Esophagus muscularis mucosa (tissue), 3 donors: Measurements from ENCODE around the gene CRTC1.

Experiments
- POLR2A ChIP-seq: fragments of 450-650 bp; IDR thresholded peaks from one replicate; pipeline ENCODE4 v1.6.1; 2017; ENCODE audit warnings: antibody characterized with exemption, moderate library complexity, mild to moderate bottlenecking, low read depth
- POLR2AphosphoS5 ChIP-seq, 2 donors: sonication (generic); formaldehyde crosslinking; IDR thresholded peaks; one replicate each; pipeline ENCODE4 v1.6.1; 2017; ENCODE audit warnings: antibody characterized with exemption in 2 of 2
- TF ChIP-seq, protein P1 (sequence below), 3 experiments: fragments of 200-600 bp in 2 of 3; fragments of 450-650 bp in 1 of 3; sonication (generic) in 2 of 3; IDR thresholded peaks; one replicate each; pipeline ENCODE4 v1.5.1; 2017 to 2019; ENCODE audit warnings: antibody characterized with exemption in 3 of 3, mild to moderate bottlenecking in 2 of 3, moderate library complexity in 1 of 3

DNA sequence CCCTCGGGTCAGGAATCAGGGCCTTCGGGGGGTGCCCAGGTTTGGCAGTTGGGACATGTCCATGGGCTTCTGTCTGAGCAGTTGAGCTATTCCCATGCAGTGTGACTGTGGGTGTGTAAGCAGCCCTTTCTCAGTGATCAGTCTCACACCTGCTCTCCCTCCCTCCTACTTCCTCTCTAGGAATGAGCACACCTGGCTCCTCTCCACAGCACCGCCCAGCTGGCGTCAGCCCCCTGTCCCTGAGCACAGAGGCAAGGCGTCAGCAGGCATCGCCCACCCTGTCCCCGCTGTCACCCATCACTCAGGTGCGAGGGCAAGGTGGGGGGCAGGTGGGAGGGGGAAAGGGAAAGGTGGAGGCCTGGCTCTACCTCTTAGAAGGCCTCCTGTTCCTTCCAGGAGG is 81.7 kb downstream of the CRTC1 start:
- TF ChIP-seq, protein P1, sequence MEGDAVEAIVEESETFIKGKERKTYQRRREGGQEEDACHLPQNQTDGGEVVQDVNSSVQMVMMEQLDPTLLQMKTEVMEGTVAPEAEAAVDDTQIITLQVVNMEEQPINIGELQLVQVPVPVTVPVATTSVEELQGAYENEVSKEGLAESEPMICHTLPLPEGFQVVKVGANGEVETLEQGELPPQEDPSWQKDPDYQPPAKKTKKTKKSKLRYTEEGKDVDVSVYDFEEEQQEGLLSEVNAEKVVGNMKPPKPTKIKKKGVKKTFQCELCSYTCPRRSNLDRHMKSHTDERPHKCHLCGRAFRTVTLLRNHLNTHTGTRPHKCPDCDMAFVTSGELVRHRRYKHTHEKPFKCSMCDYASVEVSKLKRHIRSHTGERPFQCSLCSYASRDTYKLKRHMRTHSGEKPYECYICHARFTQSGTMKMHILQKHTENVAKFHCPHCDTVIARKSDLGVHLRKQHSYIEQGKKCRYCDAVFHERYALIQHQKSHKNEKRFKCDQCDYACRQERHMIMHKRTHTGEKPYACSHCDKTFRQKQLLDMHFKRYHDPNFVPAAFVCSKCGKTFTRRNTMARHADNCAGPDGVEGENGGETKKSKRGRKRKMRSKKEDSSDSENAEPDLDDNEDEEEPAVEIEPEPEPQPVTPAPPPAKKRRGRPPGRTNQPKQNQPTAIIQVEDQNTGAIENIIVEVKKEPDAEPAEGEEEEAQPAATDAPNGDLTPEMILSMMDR (IDR thresholded peaks at IDR 0.05), result no peak
- TF ChIP-seq POLR2A (no peak), POLR2AphosphoS5 (IDR thresholded peaks at IDR 0.05) (no peak)
